ENCODE data around the gene SPRING1.

Gene SPRING1

DNA sequence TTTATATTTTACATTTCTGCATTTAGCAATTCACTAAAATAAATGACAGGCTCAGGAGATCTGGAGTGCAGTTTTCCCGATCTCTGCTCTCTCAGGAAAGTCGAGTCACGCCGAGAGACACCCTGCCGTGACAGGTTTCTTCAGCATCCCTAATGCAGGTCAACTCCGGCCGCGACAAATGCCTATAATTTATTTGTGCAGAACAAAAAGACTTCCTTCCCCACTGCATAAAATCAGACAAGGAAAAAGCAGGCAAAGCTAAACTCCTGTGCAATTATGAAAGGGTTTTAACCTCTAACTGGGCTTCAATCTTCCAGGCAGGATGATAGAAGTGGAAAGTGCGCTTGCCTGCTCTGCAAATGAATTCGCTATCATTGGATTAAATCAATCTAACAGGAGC lies 28.1 kb downstream of the SPRING1 start:
- DNase-seq (ENCODE audit: low read depth in 2 of 3, low spot score in 1 of 3) = no peak

- DNase-seq (ENCODE audit: low read depth in 2 of 3, low spot score in 1 of 3) = peak; percentile 15 to 23 (median 17)
Measured at GRCh38 chr12:116708826-116709756, 28.8 kb downstream of the SPRING1 start.

GRCh38 chr12:116707751-116708150 lies 30.1 kb downstream of the SPRING1 start:
- DNase-seq (ENCODE audit: low read depth in 2 of 3, low spot score in 1 of 3) = no peak

DNA sequence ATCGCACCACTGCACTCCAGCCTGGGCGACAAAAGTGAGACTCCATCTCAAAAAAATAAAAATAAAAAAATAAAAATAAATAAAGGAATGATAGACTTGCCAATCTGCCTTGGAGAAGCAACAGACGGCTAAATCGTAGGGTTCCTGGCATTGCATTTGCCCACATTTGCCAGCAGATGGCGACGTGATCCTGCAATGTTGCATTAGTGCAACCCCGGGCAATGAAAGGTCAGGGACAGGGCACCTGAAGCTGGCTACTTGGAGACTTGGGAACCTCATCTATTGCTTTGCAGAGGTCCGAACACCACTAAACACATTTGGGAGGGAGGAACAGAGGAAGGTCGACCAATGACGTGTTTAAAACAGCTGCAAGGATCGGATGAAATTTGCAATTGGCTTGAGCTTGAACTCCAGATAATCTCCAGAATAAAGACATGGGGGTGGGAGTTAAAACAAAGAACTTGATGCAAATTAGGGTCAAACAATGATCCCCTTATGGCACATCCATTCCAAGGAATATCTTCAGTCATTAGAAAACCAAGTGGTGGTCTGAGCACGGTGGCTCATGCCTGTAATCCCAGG lies 34.6 kb downstream of the SPRING1 start:
- DNase-seq (ENCODE audit: low read depth in 2 of 3, low spot score in 1 of 3) = peak; percentile 34 to 66 (median 39)

GRCh38 chr12:116701432-116701831 lies 36.4 kb downstream of the SPRING1 start:
- DNase-seq (ENCODE audit: low read depth in 2 of 3, low spot score in 1 of 3) = no peak

- no peak for DNase-seq (ENCODE audit: low read depth in 2 of 3, low spot score in 1 of 3)
Measured at GRCh38 chr12:116700066-116700465, 37.8 kb downstream of the SPRING1 start.

GRCh38 chr12:116698554-116699075 lies 39.3 kb downstream of the SPRING1 start:
- no peak for DNase-seq (ENCODE audit: low read depth in 2 of 3, low spot score in 1 of 3)

GRCh38 chr12:116698116-116698515 lies 39.8 kb downstream of the SPRING1 start:
- no peak for DNase-seq (ENCODE audit: low read depth in 2 of 3, low spot score in 1 of 3)

DNA sequence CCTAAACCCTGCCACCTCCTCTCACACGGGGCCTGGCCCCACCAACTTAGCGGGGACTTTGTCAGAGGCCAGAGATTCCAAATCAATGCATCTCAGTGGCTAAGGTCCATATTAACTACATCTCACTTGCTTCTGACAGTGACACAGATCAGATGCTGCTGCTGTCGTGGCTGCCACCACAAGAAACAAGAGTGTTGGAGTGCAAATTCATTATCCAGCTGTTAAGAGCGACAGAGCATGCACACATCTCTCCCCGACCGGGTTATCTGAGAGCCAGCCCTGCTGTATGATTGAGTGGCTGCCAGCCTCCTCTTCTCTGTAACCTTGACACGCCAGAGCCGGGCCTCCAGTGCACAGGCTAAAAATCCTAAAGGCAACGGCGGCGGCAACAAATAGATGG lies 40.2 kb downstream of the SPRING1 start:
- DNase-seq (ENCODE audit: low read depth in 2 of 3, low spot score in 1 of 3) = no peak

DNA sequence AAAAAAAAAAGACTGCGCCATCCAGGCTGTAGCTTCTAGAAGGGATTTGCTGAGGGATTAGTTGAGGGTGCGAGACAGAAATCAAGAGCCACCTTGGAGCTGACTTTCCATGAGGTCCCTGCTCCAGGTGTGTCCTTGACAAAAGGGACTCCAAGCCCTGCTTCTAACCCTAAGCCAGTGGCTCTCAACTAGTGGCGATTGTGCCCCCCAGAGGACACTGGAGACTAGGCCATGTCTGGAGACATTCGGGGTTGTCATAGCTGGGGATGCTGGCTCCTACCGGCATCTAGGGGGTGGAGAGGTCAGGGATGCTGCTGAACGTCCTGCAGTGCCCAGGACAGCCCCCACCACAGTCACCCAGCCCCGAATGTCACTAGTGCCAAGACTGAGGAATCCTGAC lies 40.6 kb downstream of the SPRING1 start:
- DNase-seq (ENCODE audit: low read depth in 2 of 3, low spot score in 1 of 3) = no peak

GRCh38 chr12:116695464-116695725 lies 42.5 kb downstream of the SPRING1 start:
- DNase-seq (ENCODE audit: low read depth in 2 of 3, low spot score in 1 of 3) = no peak

GRCh38 chr12:116694653-116695463 lies 43.0 kb downstream of the SPRING1 start:
- DNase-seq (ENCODE audit: low read depth in 2 of 3, low spot score in 1 of 3) = no peak

DNA sequence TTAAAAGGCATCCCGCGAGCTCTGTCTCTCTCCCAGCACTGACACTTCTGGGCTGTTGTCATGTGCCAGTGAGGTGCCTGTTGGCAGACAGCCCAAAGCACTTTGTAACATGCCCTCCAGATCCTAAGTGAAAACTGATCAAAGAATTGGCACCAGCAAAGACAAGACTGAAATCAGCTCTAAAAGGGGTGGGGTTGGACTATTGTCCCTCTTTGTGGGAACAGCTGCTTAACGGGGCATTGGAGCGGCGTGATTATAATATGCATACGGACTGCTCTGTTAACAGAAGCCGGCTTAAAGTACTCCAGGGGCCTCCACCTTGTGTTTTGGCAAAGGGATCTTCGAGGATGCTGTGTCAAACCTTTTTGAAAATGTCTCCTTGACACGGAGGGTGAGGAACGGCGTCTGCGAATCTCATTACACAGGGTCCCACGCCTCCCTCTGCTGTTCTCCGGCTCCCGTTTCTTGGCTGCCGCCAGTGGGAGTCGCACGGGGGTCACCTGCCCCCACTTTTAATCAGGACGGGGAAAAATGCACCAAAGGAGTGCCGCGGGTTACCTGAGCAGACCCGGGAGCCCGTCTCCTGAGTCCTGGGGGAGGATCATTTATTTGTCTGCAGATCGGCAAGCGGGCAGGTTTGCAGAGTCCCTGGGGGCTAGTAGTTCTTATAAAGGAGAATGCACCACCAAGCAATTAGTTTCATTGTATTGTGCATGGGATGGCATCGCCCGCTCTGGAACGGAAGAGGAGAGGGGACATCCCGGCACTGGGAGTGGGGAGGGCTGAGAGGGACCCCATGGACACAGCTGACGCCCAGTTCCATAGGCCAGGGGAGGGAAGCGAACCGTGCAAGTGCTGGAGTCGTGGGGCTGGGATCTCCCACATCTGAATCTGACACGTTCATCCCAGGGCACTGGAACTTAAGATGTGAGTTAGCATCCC lies 44.3 kb downstream of the SPRING1 start:
- no peak for DNase-seq (ENCODE audit: low read depth in 2 of 3, low spot score in 1 of 3)

- DNase-seq (ENCODE audit: low read depth in 2 of 3, low spot score in 1 of 3) = no peak
Measured at GRCh38 chr12:116692605-116693004, 45.3 kb downstream of the SPRING1 start.

DNA sequence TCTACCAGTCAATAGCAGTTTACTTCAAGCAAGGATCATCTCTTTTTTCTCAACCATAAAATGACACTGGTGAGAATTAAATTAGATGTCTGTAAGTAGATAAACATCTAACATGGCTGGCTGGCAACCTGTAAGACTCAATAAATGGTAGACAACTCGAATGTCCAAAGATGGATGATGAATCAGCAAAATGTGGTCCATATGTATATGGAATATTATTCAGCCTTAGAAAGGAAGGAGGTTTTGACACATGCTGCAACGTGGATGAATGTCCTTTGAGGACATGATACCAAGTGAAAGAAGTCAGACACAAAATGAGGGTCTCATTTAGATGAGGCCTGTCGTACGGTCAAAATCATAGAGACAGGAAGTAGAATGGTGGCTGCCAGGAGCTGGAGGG lies 46.2 kb downstream of the SPRING1 start:
- DNase-seq (ENCODE audit: low read depth in 2 of 3, low spot score in 1 of 3) = no peak

DNA sequence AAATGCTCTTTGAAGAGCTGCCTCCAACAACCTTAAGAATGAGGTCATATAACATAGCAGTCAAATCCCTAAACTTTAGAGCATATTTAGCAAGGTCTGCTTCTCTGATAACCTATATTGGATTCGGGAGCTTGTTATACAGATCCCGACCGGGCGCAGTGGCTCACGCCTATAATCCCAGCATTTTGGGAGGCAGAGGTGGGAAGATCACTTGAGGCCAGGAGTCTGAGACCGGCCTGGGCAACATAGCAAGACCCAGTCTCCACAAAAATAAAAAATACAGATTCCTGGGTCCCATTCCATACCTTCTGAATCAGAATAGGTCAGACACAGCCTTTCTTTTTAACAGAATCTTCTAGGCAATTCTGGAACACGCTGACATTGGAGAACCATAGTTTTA lies 46.7 kb downstream of the SPRING1 start:
- DNase-seq (ENCODE audit: low read depth in 2 of 3, low spot score in 1 of 3) = no peak

DNA sequence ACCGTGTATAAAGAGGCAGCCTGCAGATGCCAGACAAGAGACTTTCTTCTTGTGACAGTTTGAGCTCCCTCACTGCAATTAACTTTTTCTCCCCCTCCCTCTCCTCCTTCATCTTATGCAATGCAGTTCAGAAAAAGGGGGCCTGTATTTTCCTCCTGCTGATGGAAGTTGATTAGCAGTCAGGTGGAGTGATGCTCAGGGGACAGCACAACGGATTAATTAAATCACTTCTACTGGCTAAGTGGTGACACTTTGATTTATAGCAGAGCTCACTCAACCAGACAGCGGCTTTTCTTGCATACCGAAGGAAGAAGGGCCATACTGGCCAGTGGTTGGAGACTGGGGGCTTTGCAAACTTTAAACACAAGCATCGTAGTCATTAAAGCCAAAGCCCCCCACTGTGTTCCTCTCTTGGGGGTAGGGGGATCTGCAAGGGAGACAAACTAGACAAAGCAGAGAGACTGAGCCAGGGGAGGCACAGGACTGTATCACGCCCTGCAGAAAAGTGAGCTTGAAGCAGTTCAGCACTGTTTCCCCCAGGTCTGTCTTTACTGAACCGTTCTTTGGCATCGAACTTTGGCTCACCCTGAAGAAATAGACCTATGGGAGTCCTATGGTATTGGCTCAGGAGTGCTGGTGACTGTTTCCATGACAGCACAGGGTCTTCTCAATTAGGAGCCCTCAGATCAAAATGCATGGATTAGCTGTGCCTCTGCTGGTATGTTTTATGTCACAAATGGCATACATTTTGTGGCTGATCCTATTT lies 47.7 kb downstream of the SPRING1 start:
- no peak for DNase-seq (ENCODE audit: low read depth in 2 of 3, low spot score in 1 of 3)

GRCh38 chr12:116689521-116689920 lies 48.3 kb downstream of the SPRING1 start:
- DNase-seq (ENCODE audit: low read depth in 2 of 3, low spot score in 1 of 3) = no peak
